NK-92 (cell line): ENCODE data around the gene ST3GAL3.
"Not testable (repeated sequence)": the region's sequence is repeated elsewhere in the genome, so short reads cannot be mapped to it uniquely, and the experiment has no call there.

ENCODE experiments used
- DNase-seq: peaks from one replicate; lab custom pipeline; 2025; ENCODE audit not compliant: unreplicated experiment; lab: John Stamatoyannopoulos, UW

Gene ST3GAL3

GRCh38 chr1:43699281-43699680, 8.1 kb upstream of the ST3GAL3 start:
- no peak for DNase-seq

DNA sequence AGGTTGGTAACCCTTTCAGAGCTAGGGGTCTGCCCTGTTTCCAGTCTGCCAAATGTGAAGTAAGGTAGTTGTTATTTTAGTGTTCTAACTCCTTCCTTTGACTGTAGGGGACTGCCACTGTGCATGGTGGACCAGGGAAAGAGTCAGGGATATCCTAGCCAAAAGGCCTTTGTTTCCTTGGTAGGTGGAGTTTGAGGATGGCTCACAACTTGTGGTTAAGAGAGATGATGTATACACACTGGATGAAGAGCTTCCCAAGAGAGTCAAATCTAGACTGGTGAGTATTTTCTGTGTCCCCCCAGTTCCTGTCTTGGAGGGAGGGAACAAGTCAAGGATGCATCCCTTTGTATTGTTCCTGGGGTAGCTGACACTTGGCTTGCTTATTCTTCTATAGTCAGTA, 3.5 kb upstream of the ST3GAL3 start:
- DNase-seq = no peak

DNA sequence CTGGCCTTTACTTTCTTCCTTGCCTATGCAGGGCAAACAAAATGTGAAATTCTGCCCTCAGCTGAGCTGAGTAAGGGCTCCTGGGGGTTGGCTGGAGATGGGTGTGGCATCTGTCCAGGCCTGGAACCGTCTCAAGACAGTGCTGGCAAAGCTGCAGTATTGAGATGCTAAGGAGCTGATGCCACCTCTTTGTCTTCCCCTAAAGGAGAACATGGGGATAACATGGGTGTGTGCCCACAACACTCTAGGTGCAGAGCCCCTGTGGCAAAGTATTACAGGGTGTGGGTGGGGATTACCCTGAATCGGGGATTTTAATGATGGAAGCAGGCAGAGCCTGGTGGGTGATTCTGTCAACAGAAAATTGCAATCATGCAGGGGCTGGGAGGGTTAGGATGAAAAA, 2.5 kb upstream of the ST3GAL3 start:
- DNase-seq = no peak

DNA sequence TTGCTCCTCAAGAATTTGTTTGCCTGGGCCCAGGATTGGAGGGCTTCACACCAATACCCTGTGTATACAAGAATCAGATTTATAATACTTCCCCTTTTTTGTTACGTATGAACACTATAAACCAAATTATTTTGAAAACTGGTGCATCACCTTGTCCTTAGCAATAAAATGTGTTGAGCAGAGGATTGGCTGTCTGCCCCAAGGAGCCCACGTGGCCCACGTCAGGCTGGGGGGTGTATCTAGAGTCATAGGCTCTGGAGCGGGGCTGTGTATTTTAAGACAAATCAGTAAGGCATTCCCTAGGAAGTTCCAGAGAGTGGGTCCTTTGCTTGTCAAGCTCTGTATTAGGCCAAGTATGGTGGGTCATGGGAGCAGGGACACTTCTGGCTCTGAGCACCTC, 2.0 kb upstream of the ST3GAL3 start:
- no peak for DNase-seq

DNA sequence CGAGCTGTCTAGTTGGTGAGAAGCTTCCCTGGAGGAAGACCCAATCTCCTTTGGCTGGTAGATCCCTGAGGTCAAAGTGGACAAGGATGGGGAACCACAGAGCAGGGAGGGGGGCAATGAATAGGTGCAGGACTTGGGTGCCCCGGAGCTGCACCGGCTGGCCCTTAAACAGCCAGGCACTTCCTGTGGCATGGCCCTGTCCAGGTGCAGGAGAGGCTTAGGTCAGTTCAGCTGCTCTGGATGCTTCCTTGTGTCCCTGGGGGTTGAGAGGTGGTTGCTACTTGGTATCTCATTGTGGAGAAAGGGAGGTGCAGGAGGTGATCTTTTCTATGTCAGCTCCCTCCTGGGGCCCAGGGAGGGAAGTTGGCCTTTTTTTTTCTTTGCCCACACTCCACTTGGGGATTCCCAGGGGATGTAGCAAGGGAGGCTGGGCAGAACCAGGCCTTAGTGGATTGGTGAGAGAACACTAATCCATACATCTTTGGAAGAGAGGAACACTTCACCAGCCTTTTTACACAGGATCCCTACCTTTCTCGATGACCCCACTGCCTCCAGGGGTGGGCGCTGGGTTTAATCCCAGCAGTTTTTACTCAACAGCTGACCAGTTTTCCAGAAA, 1.2 kb upstream of the ST3GAL3 start:
- no peak for DNase-seq

DNA sequence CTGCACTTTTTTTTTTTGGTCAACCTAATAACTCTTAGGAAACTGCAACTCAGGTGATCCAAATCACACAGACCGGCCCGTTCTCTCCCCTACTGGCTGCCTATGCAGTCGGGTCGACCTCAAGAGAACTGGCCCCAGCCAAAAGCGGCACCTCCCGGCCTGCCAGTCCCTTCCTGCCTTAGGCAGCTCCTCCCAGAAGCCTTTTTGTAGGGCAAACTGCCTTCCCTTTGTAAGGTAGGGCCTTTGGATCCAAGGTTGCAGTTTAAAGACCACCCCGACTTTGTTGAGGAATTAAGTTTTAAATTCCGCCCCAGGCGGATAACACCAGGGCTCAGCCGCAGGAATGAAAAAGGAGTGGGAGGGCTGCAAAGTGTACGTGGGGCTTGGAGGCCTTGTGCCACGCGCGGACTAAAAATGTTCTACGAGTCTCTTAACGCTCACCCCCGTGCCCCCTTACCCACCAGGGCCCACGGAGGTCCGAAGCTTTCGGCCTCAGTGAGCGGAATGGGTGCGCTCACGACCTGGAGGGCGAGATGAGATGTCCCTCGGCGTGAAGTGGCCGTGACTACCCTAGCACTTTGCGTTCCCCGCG, 642 bp upstream of the ST3GAL3 start:
- no peak for DNase-seq

GRCh38 chr1:43708002-43708410, 670 bp downstream of the ST3GAL3 start:
- DNase-seq = no peak

DNA sequence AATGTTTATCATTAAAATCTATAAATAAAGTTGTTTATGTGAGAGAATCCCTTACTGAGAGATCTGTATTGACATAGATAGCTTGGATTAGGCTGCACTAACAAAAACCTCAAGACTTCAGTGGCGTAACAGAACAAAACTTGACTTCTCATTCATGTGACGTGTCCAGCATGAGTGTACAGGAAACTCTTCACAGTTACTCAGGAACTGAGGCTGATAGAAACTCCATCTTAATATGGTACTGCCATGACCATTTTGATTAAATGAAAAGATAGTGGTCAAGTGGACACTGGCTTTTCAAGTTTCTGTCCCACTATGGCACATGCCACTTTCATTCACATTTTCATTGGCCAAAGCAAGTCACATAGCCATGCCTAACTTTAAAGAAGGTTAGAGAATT, 3.7 kb downstream of the ST3GAL3 start:
- DNase-seq = no peak

- no peak for DNase-seq
Observed at GRCh38 chr1:43711524-43712386, 4.4 kb downstream of the ST3GAL3 start.

GRCh38 chr1:43716559-43717281, 9.4 kb downstream of the ST3GAL3 start:
- no peak for DNase-seq

GRCh38 chr1:43719063-43719462, 11.7 kb downstream of the ST3GAL3 start:
- DNase-seq = no peak

DNA sequence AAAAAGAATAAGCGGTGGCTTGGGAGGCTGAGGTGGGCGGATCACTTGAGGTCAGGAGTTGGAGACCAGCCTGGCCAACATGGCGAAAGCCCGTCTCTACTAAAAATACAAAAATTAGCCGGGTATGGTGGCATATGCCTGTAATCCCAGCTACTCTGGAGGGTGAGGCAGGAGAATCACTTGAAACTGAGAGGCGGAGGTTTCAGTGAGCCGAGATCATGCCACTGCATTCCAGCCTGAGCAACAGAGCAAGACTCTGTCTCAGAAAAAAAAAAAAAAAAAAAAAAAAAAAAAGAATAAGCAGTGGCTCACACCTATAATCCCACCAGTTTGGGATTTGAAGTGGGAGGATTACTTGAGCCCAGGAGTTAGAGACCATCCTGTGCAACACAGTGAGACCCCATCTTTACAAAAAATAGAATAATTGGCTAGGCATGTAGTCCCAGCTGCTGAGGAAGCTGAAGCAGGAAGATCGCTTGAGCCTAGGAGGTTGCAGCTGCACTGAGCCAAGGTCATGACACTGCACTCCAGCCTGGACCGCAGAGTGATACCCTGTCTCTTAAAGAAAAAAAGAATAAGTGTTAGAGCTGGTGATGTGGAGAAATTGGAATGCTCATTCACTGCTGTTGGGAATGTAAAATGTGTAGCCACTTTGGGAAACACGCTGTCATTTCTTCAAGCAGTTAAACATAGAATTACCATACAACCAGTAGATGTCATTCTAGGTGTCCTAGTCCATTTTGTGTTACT, 12.5 kb downstream of the ST3GAL3 start:
- not testable (repeated sequence) for DNase-seq

GRCh38 chr1:43722810-43723209, 15.5 kb downstream of the ST3GAL3 start:
- no peak for DNase-seq

DNA sequence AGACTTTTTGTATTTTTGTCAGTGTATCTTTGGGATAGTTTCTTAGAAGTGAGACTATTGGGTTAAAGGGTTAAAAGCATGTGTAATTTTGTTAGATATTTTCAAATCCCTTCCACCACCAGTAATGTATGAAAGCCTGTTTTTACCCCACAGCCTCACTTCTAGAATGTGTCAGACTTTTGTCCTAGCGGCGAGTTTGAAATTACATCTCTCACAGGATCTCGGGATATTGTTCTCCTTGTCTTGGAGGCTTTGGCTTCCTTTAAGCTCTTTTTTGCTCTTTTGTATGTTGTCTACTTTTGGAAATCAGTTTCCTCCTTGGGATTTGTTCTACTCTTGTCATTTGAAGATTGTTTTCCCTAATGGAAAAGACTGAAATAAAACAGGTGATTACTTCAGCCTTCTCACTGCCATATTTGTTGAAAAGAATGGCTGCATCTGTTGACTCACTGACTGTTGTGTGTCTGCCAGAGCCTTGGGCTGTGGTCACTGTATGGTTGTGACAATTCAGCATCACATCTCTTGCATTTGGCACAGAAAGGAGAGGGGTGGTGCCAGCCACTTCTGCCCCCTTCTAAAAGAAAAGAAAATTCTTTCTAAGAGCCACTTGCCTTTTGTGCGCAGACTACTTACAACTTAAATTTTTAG, 22.6 kb downstream of the ST3GAL3 start:
- no peak for DNase-seq

DNA sequence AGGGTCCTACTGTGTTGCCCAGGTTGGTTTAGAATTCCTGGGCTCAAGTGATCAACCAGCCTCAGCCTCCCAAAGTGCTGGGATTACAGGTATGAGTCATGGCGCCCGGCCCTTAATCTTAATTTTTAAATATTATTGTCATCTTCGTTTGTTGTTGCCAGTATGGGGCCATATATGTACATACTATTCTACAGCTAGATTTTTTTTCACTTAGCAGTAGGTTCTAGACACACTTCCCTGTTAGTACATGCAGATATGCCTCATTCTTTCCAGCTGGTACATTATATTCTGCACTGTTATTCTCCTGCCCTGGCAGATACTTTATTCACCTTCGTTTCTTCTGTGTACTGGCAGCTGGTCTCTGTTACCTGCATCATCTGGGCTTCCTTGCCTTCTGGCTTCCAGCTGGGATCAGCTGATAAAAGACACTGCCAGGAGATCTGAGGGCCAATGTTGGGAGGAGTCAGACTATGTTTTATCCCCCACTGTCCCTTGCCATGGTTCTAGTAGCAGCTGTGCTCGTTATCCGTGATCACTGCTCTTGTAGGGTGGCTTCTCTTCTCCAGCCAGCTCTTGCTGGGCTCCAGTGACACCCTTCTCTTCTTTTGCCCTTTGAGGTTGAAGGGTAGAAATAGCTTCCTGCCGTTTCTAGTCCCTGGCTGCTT, 24.7 kb downstream of the ST3GAL3 start:
- no peak for DNase-seq

- DNase-seq = no peak
Observed at GRCh38 chr1:43736819-43737218, 29.5 kb downstream of the ST3GAL3 start.

DNA sequence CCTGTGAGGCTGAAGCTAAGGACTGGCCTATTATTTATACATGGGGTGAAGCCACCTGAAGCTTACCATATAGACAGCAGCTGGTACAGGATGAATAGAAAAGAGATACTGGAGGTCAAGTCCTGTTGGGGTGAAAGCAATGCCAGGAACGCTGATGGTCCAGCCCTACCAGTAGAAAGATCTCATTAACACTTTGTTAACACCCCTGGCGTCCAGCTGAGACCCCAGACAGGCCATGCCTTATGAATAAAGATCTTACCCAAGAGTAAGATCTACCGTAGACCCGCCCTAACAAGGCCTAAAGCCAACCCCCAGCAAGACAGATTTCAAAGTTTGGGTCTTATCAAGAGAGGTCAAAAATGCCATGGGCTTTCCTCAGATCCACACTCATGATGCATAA, 34.7 kb downstream of the ST3GAL3 start:
- no peak for DNase-seq

DNA sequence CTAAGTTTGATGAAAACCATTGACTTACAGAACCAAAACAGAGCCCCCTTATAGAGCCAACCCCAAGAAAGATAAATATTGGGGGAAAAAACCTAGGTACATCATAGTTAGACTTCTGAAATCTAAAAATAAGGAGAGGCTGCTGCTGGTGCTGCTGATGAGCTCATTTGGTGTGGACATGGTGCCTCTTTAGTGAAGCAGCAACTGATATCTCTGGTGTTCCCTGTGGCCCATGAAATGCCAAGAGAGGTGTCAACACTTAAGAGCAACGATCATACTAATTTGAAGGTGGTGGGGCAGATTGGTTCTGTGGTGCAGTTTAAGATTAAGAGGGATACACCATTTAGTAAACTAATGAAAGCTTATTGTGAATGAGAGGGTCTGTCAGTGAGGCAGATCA, 35.9 kb downstream of the ST3GAL3 start:
- DNase-seq = no peak

GRCh38 chr1:43747736-43748135, 40.4 kb downstream of the ST3GAL3 start:
- no peak for DNase-seq

DNA sequence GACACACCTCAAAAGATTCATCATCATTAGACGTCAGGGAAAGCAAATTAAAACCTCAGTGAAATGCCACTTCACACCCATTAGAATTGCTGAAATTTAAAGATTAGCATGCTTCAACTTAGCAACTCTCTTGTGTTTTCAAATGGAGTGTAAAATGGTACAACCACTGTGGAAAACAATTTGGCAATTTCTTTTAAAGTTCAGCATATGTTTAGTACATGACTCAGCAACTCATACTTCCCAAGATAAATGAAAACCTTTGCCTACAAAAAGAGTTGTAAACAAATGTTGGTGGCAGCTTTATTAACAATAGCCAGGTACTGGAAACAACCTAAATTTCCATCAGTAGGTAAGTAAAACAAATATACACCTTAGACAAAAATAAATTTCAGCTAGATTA, 42.7 kb downstream of the ST3GAL3 start:
- no peak for DNase-seq
